ENCODE data around the gene RASGRP1. TPM values are rescaled to one million over a fixed set of nuclear protein-coding genes. Genes with fewer than 3 reads are reported as not detected.

RASGRP1 gene
- total RNA-seq, 1 donor from 2014 or later, result not detected

DNA sequence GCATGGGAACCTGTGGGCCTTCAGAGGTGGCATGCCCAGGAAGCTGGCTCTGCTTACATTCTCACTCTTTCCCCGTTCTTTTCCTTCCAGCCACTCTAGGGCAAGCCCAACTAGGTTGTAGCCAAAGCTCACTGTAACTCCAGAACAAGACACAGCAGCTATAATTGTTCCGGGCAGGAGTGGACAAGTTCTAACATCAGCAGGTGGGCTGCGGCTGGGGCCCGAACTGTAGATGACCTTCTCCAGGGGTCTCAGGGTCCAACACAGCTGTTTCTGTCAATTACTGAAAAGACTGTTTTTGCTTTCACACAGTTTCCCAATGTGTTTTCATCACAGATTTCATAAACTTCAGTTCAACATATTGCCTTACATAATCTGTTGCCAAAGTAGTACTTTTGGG is 11.5 kb downstream of the RASGRP1 start:
- no peak for DNase-seq (ENCODE audit: low spot score in 2 of 2)
- Histone ChIP-seq H3K9me3 (no peaks in the 10 kb centered on the region), H3K27me3 (no peaks in the 10 kb centered on the region), H3K36me3 (no peaks in the 10 kb centered on the region), H3K4me1 (no peaks in the 10 kb centered on the region), H3K4me3 (no peak overlapping the region), H3K27ac (no peak overlapping the region)
- TF ChIP-seq CTCF (IDR thresholded peaks at IDR 0.05), result no peak
- intact Hi-C loops (cut with DNase I), result no loop called here

- no peak overlapping the region for H3K27ac ChIP-seq
- no peak overlapping the region for H3K4me3 ChIP-seq
- no peaks in the 10 kb centered on the region for H3K9me3 ChIP-seq
- H3K36me3 ChIP-seq, result no peaks in the 10 kb centered on the region
- H3K27me3 ChIP-seq, result no peaks in the 10 kb centered on the region
- no peaks in the 10 kb centered on the region for H3K4me1 ChIP-seq
- no peak for TF ChIP-seq CTCF (IDR thresholded peaks at IDR 0.05)
- no peak for DNase-seq (ENCODE audit: low spot score in 2 of 2)
- intact Hi-C loops (cut with DNase I), result no loop called here
Observed at GRCh38 chr15:38551720-38552648, 12.6 kb downstream of the RASGRP1 start.

- TF ChIP-seq CTCF (IDR thresholded peaks at IDR 0.05), result no peak
- intact Hi-C loops (cut with DNase I), result no loop called here
- H3K27me3 ChIP-seq, result no peaks in the 10 kb centered on the region
- H3K36me3 ChIP-seq, result no peaks in the 10 kb centered on the region
- no peaks in the 10 kb centered on the region for H3K9me3 ChIP-seq
- H3K4me1 ChIP-seq, result no peaks in the 10 kb centered on the region
- H3K4me3 ChIP-seq, result no peak overlapping the region
- H3K27ac ChIP-seq, result no peak overlapping the region
- DNase-seq (ENCODE audit: low spot score in 2 of 2), result no peak
Observed at GRCh38 chr15:38549222-38549621, 15.4 kb downstream of the RASGRP1 start.

- no peak for DNase-seq (ENCODE audit: low spot score in 2 of 2)
- Histone ChIP-seq H3K4me1 (no peaks in the 10 kb centered on the region), H3K27ac (no peak overlapping the region), H3K9me3 (no peaks in the 10 kb centered on the region), H3K27me3 (no peaks in the 10 kb centered on the region), H3K4me3 (no peak overlapping the region), H3K36me3 (no peaks in the 10 kb centered on the region)
- no peak for TF ChIP-seq CTCF (IDR thresholded peaks at IDR 0.05)
- intact Hi-C loops (cut with DNase I), result no loop called here
Observed at GRCh38 chr15:38547255-38547997, 17.2 kb downstream of the RASGRP1 start.

- intact Hi-C loops (cut with DNase I), result no loop called here
- DNase-seq (ENCODE audit: low spot score in 2 of 2), result no peak
- H3K36me3 ChIP-seq, result no peaks in the 10 kb centered on the region
- no peaks in the 10 kb centered on the region for H3K4me1 ChIP-seq
- no peaks in the 10 kb centered on the region for H3K27me3 ChIP-seq
- H3K9me3 ChIP-seq, result no peaks in the 10 kb centered on the region
- no peak for TF ChIP-seq CTCF (IDR thresholded peaks at IDR 0.05)
- no peak overlapping the region for H3K4me3 ChIP-seq
- no peak overlapping the region for H3K27ac ChIP-seq
Observed at GRCh38 chr15:38545179-38545578, 19.4 kb downstream of the RASGRP1 start.

All from ascending aorta (tissue), 2 donors.